ENCODE measurements around the gene JARID2.

JARID2 gene

GRCh38 chr6:15491255-15491985 is 245.6 kb downstream of the JARID2 start:
- DNase-seq (ENCODE audit: low spot score) = peak; percentile 97

DNA sequence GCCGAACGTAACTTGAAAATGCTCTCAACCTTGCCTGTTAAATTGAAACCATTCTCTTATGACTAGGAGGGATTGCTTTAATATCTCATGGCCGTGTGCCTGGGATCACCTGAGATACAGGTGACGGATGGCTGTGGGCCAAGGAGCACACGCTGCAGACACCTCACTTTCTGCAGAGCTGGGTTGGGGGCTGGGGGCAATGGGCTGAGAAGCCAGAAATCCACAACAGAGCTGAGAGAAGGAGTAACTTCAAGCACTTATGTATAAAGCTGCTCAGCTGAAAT is 246.1 kb downstream of the JARID2 start:
- no peak for DNase-seq (ENCODE audit: low spot score)

DNA sequence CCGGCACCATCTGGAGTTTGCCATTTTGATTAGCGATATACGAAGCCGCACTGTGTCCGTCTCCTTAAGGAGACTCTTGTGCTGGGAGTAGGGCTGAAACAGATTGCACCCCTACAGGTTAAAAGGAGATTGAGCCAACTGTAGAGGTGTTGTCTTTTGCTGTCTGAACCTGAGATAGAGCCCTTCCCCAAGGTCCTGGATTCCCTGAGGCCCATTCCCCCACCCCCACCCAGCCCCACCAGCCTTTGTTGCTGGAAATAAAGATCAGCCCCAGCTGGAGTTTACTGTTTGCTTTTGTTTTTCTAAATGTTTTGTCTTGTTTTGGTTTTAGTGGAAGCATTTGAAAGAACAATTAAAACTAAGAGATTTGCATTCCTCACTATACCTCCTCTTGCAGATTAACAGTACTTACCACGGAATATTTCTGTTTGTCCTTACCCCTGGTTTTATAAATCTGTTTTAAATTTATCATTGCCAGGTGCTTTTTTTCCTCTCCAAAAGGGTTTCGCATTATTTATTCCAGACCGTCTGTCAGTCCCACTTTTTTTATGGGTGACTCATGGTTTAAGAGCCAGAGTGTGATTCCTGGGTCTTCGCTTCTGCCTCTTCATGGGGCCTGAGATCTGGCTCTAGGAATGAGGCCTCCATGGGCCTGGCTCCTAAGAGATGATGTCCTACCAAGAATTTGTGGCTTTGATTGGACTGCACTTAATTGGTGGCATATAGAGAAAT is 247.7 kb downstream of the JARID2 start:
- no peak for DNase-seq (ENCODE audit: low spot score)

GRCh38 chr6:15495375-15495901 is 249.6 kb downstream of the JARID2 start:
- DNase-seq (ENCODE audit: low spot score) = no peak

DNA sequence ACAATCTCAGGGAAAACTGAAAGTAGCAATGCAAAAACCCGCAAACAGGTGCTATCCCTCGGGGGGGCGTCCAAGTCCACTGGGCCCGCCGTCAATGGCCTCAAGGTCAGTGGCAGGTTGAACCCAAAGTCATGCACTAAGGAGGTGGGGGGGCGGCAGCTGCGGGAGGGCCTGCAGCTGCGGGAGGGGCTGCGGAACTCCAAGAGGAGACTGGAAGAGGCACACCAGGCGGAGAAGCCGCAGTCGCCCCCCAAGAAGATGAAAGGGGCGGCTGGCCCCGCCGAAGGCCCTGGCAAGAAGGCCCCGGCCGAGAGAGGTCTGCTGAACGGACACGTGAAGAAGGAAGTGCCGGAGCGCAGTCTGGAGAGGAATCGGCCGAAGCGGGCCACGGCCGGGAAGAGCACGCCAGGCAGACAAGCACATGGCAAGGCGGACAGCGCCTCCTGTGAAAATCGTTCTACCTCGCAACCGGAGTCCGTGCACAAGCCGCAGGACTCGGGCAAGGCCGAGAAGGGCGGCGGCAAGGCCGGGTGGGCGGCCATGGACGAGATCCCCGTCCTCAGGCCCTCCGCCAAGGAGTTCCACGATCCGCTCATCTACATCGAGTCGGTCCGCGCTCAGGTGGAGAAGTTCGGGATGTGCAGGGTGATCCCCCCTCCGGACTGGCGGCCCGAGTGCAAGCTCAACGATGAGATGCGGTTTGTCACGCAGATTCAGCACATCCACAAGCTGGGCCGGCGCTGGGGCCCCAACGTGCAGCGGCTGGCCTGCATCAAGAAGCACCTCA is 250.7 kb downstream of the JARID2 start:
- DNase-seq (ENCODE audit: low spot score) = no peak

DNA sequence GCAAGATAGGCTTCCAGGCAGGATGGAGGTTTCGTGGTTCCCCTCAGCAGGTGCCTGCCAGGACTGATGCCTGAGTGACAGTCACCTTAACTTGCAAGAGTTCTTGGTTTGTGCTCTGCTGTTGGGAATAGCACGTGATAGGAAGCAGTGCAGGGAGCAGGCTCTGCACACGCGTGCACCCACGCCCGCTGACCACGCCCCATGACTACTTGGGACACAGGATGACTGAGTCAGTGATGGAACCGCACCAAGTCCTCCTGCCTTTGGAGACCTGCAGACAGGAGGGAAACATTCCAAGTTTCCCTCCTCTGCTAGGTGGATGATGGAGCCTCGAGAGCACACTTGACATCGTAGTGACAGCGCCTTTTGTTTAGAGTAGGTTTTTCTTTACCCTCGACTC is 252.8 kb downstream of the JARID2 start:
- no peak for DNase-seq (ENCODE audit: low spot score)

DNA sequence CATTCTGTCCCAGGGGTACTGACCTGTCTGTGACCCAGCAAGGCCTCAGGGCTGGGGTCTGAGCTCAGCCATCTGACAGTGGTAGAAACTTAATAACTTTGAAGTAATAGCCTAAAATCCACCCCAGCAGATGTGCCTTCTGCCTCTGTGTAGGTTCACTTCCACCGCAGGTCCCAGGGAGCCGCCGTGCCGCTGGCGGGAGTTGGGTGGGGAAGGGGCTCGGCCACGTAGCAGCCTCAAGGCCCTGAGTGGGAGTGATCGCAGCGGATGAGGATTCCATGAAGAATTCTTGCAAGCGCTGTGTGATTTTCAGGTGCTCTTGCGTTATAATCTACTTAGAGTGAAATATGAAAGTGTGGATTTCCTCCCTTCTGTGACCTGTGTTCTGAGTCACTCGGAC is 253.3 kb downstream of the JARID2 start:
- no peak for DNase-seq (ENCODE audit: low spot score)

DNA sequence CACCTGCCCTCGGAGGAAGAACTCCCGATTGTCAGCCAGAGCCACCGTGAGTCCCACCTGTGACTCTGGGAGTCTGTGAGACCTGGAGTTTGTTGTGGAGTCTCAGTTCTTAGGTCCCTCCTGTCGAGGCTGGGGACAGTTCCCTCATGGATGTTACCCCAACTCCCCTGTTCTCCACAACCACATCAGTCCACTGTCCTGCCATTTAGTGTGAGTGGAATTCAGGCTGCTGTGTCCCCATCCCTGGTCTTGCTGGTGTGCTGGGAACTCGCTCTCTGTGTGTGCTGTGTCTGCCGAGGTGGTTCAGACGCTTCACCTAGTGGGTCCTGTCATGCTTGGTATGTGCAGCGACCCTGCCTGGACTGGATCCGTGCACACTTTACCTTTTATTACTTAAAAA is 253.7 kb downstream of the JARID2 start:
- DNase-seq (ENCODE audit: low spot score) = no peak

DNA sequence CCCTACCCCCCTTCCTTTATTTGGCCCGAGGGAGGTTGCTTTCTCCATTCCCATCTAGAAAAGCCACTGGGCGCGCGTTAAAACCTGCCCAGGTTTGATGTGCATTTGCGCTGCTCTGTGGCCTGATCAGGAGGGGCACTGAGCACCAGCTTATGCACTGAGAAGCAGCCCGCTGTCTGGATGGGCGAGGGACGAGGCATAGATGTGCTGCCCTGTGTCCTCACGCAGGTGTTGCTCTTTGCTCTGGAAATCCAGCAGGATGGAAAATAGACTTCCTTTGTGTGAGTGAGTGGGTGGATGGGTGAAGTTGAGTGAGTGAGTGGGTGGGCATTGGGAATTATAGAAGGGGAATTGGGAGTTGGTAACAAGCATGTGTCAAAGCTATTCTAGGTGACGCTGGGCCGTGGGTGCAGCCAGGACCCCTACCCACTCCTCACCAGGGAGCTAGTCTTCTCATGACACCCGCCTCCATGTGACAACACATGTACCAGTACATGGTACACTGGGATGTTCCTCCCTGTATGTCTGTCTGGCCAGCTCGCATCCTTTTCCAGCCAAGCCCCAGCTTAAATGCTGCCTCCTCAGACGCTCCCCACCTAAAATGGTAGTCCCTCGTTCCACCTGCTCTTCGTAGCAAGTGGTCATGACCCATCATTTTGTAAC is 254.3 kb downstream of the JARID2 start:
- no peak for DNase-seq (ENCODE audit: low spot score)

DNA sequence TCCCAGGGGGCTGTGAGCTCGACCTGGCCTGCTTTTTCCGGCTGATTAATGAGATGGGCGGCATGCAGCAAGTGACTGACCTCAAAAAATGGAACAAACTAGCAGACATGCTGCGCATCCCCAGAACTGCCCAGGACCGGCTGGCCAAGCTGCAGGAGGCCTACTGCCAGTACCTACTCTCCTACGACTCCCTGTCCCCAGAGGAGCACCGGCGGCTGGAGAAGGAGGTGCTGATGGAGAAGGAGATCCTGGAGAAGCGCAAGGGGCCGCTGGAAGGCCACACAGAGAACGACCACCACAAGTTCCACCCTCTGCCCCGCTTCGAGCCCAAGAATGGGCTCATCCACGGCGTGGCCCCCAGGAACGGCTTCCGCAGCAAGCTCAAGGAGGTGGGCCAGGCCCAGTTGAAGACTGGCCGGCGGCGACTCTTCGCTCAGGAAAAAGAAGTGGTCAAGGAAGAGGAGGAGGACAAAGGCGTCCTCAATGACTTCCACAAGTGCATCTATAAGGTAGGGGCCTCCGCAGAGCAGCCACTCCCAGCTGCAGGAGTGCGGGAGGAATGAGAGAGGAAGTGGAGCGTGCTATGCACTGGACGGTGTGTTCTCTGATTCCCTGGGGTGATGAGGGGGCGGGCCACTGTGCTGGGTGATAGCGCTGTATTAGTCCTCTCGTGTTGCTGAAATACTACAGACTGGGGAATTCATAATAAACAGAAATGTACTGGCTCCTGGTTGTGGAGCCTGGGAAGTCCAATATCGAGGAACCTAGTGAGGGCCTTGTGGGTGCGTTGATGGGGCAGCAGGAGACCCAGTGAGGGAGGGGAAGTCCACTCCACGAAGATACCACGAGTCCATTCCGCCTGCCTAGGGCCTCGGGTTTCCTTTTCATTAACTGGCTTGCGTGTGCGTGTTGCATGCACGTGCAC is 255.3 kb downstream of the JARID2 start:
- DNase-seq (ENCODE audit: low spot score) = no peak

DNA sequence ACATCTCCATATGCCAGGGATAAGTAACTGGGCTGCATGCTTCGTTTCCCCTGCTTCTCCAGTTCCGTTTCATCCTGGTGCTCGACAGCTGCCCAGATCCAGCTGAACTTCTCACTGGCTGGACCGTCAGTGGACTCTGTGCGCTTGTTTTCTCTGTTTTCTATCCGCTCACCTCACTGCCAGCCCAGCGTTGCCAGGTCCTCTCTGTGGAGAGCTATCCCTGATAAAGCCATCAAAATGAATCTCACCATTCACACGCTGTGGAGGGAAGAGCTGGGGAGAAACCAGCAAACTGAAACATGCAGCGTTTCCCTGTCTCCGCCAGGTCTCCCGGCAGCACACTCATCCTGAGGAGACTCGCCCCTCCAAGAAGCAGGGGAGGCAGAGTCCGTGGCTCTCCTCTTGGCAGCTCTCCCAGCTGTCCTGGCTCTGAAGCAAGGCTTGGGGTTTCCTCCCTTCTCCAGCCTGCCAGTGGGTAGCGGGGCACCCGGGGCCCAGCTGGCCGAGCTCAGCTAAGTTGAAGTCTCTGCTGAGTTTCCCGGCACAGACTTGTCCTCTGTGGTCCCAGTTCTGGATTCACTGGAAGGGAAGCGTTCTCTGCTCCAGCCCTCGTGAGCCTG is 256.1 kb downstream of the JARID2 start:
- peak; percentile 59 for DNase-seq (ENCODE audit: low spot score)

DNA sequence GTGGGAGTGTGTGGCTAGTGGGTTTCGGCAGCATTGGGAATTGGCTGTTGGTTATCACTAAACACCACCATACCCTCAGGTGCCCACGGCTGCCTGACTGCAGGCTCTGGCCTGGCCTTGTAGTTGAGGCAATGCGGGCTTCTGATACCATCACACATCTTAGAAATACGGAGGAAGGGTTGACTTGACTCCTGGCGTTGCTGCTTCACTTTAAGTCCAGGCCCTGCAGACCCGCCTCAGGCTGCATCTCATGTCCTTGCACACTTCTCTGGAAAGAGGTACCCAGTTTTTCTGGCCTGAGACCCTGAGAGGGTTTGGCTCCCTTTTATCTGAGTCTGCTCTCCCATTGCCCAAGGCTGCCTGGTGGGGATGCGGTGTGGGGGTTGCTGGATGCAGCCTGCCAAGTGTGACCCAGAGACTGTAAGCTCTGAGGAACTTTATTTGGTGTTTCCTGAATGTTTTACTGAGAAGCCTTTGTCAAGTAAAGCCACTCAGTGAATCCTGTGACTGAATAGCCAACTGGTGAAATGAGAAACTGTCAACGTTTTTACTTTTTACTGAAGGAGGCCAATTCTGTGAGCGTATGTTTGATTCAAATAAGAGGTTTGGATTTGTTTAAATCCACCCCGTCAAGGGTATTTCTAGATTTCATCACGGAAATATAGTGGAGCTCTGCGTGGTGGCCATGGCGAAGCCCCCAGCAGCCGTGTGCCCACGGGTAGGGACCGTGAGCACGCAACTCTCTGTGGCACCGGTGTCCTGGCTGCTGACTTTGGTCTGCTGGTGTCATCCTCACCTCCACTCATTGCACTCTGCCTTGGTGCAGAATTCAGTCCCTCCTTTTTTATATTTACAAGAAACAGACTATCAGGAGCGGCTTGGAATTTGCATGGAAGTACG is 256.8 kb downstream of the JARID2 start:
- DNase-seq (ENCODE audit: low spot score) = no peak

- no peak for DNase-seq (ENCODE audit: low spot score)
Observed at GRCh38 chr6:15503346-15503680, 257.4 kb downstream of the JARID2 start.

DNA sequence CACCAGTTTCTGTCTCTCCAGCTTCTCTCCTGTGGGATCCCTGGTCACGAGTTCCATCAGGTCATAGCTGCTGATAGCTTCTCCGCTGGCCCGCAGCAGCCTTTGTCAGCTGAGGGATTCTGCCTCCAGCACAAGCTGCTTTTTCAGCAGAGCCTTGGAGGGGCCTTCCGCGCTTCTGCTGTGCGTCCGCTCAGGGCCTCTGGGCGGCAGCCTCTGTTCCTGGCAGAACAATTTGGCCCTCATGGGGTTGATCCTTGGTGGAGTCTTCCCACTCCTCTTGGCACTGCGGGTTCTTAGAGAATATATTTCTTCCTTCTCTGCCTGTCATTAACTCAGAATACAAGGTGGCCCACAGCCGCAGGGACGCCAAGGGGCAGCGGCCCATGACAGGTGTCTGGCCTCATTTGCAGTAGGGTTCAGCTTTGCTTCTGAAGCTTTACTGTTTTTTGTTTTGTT is 258.2 kb downstream of the JARID2 start:
- DNase-seq (ENCODE audit: low spot score) = peak; percentile 53

DNA sequence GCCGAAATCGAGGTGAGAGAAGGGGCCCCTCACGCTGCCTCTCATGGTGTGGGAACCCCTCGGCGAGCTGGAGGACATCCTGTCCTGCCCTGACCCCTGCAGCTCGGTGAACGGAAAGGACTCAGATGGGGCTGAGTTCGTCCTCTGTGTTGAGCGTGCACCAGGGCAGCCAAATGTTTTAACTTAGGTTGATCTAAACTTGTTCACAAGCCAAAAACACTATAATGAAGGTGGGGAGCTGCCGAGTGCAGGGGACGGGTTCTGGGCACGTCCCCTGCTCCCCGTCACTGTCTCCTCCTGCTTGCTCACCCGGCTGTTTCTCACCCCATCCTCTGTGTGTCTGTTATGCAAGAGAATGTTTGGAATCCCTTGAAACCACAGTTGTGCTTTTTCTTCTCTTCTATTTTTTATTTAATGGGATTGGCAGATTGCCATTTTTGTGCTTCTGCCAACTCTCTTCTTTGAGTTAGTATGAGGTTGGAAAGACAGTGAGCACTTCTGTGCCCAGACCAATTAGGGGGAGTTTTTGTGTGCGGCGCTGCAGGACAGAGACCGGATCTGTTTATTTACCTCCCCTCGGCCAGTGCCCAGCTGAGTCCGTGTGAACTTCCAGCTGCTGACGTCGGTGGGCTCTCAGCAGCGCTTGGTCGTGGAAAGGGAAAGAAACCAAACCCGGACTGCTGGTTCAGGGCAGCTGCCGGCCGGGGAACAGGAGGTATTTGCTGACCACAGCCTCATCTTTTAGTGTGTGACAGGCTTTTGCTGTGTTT is 258.9 kb downstream of the JARID2 start:
- peak; percentile 95 for DNase-seq (ENCODE audit: low spot score)

- no peak for DNase-seq (ENCODE audit: low spot score)
Observed at GRCh38 chr6:15505463-15505918, 259.6 kb downstream of the JARID2 start.

DNA sequence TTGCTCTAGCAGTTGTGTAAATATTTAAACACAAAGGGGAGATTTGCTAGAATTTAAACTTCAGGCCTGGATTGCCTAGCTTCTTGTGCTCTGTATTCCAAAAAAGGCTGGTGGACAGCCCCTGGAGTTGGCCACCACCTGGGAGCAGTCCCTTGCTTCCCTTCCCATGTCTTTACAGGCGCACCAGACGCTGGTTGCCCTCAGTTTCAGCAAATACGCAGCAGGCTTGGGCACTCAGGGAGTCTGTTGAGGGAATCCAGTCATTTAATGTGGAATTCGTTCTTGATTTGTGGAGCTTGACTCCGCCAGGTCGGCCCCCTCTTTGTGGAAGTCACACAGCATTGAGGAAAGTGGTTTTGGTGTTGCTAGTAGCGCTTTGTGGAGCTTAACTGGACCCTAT is 260.2 kb downstream of the JARID2 start:
- DNase-seq (ENCODE audit: low spot score) = no peak

DNA sequence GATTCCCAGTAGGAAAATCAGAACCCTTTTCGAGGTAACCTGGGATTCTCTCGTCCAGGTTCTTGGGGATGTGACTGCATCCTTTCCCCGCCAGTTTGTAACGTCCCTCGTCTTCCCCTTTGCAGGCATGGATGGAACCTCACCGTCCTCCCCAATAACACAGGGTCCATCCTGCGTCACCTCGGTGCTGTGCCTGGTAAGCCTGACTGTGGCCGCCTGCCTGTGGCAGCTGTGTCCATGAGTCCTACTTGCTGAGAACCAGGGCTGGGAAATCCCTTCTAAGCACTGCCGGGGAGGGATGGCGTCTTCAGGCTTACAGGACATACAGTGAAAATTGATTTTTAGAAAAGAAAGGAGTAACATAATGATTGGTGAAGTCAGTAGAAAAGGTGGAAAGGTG is 261.4 kb downstream of the JARID2 start:
- DNase-seq (ENCODE audit: low spot score) = no peak

DNA sequence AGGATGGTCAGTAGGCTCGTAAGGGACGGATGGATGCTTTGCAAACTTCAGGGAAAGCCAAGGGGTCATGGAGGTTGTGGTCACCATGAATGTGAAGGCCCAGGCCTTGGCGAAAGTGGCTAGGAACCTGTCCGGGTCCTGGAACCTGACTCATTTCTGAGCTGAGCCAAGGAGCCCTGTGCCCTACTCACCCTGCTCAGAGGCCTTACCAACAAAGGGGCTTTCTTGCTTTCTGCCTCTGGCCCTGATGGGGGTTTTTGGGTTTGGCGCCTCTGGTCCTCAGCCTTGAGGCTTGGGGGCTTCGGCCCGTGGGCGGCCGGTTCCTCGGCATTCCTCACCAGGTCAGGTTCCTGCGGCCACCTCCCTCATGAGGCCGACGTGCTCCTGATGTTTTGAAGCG is 261.9 kb downstream of the JARID2 start:
- DNase-seq (ENCODE audit: low spot score) = no peak
